Endometrial microvascular endothelial cells (primary cell): ENCODE results near the gene CLEC18C. TPM values are rescaled to one million over a fixed set of nuclear protein-coding genes. Genes with fewer than 3 reads are reported as not detected.
"Not testable (repeated sequence)": the region's sequence is repeated elsewhere in the genome, so short reads cannot be mapped to it uniquely, and the experiment has no call there.

ENCODE experiments used
- in situ Hi-C: cut with HindIII; loops from 2 replicates; pipeline ENCODE4 v1.10.0; 2017; ENCODE audit warnings: low sequenced_read_pairs, low pct_unique_long_range_greater_than_20kb; ENCODE audit errors: inconsistent ontology term
- total RNA-seq: library from RNA; depleted of rRNA; stranded (reverse); fragments of >200 nt; gene quantifications from one replicate; pipeline ENCODE4 v1.2.3, GENCODE V29; 2015; ENCODE audit errors: inconsistent ontology term

The CLEC18C gene
- total RNA-seq, 1 donor from 2014 or later: not detected

DNA sequence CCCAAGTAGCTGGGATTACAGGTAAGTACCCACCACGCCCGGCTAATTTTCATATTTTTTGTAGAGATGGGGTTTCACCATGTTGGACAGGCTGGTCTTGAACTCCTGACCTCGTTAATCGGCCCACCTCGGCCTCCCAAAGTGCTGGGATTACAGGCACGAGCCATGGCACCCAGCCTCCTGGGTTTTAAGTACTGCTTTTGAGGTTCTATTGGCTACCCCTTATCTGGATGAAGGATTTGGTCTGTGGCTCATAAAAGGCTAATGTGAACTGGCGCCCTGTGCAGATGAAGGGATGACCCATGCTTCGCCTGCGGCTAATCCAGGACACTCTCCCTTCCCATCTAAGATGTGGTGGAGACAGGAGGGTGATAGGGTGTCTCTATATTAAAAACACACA lies 25.6 kb downstream of the CLEC18C start:
- in situ Hi-C loops: not testable (repeated sequence)

DNA sequence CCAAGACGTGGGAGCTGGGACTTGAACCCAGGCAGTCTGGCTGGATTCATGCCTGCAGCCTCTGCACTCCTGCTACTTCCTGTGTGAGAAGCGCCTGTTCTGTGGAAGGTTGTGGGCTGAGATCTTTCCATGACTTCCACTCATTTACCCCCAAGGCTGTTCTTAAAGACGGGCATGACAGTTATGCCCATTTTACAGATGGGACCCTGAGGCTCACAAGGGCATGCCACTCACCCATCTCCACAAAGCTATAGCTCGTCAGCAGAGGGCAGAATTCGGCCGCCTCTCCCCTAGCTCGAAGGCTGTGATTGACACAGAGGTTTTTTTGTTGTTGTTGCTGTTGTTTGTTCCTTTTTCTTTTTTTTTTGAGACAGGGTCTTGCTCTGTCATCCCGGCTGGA lies 26.5 kb downstream of the CLEC18C start:
- in situ Hi-C loops: not testable (repeated sequence)

DNA sequence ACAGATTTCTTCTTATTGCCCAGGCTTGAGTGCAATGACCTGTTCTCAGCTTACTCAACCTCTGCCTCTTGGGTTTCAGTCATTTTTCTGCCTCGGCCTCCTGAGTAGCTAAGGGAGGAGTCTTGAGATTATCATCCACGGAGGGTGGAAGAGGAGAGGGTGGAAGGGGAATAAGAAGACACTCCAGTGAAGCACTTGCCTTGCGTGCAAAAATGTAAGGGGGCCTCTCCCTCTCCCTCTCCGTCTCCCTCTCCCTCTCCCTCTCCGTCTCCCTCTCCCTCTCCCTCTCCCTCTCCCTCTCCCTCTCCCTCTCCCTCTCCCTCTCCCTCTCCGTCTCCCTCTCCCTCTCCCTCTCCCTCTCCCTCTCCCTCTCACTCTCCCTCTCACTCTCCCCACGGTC lies 29.9 kb downstream of the CLEC18C start:
- in situ Hi-C loops: not testable (repeated sequence)

DNA sequence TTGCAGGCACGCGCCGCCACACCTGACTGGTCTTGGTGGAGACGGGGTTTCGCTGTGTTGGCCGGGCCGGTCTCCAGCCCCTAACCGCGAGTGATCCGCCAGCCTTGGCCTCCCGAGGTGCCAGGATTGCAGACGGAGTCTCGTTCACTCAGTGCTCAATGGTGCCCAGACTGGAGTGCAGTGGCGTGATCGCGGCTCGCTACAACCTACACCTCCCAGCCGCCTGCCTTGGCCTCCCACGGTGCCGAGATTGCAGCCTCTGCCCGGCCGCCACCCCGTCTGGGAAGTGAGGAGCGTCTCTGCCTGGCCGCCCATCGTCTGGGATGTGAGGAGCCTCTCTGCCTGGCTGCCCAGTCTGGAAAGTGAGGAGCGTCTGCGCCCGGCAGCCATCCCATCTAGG lies 30.4 kb downstream of the CLEC18C start:
- in situ Hi-C loops: not testable (repeated sequence)

DNA sequence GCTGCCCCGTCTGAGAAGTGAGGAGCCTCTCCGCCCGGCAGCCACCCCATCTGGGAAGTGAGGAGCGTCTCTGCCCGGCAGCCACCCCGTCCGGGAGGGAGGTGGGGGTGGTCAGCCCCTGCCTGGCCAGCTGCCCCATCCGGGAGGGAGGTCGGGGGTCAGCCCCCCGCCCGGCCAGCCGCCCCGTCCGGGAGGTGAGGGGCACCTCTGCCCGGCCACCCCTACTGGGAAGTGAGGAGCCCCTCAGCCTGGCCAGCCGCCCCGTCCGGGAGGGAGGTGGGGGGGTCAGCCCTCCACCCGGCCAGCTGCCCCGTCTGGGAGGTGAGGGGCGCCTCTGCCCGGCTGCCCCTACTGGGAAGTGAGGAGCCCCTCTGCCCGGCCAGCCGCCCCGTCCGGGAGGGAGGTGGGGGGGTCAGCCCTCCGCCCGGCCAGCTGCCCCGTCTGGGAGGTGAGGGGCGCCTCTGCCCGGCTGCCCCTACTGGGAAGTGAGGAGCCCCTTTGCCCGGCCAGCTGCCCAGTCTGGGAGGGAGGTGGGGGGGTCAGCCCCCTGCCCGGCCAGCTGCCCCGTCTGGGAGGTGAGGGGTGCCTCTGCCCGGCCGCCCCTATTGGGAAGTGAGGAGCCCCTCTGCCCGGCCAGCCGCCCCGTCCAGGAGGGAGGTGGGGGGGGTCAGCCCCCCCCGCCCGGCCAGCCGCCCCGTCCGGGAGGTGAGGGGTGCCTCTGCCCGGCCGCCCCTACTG lies 31.2 kb downstream of the CLEC18C start:
- in situ Hi-C loops: not testable (repeated sequence)

DNA sequence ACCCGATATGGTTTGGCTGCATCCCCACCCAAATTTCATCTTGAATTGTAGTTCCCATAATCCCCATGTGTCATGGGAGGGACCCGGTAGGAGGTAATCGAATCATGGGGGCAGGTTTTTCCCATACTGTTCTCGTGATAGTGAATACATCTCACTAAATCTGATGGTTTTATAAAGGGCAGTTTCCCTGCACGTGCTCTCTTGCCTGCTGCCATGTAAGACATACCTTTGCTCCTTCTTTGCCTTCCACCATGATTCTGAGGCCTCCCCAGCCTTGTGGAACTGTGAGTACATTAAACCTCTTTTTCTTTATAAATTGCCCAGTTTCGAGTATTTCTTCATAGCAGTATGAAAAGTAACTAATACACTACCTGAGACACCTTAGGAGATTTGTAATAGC lies 32.8 kb downstream of the CLEC18C start:
- in situ Hi-C loops: not testable (repeated sequence)

DNA sequence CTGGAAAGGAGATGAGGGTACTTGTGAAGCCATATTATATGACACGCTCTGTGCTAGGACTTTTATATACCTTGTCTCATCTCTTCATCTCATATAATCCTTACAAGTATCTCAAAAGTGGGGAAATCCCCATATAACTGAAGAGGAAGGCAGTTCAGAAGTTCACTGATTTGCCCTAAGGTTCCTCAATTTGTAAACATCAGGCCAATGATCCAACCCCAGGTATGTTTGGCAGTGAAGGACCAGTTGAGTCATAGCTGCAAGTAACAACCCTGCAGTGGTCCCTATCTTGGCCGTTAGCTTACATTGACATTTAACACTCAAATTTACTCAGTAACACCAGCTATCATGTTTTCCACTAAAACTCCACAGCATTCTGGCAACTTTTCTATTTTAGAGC lies 45.0 kb downstream of the CLEC18C start:
- in situ Hi-C loops: not testable (repeated sequence)

DNA sequence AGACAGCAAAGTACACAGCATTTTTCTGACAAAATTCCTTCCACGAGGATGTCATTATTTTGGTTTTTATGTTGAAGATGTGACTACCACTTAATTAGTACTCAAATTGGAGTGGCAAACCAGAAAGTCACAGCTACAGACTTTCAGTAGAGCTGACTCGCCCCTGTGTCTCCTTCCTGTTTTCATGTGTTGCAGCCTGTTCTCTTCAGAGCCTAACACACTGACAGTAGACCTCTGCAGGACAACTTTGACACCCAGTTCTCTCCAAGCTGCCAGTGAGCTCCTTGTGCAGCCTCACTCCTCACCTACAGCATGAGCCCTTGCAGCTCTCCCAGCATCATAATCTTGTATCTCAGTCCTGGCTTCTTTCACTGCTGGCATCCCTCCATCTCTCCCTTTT lies 49.0 kb downstream of the CLEC18C start:
- in situ Hi-C loops: not testable (repeated sequence)

DNA sequence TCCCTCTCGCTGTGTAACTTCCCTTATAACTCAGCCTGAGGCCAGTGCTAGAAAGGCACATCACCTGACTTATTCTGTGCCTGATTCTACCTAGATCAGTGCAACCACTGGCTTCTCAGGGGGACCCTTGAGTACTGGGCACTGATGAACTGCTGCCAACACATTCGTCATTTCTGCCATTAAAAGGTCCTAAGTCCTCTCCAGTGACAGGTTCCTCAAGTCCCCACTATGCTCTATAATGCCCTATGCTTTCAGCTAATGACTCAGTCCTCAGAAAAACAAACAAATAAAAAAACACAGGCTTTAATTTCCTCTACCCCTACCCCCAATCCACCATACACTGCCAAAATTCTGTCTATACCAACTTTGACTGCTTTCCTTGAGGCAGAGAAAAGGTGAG lies 49.6 kb downstream of the CLEC18C start:
- in situ Hi-C loops: not testable (repeated sequence)

DNA sequence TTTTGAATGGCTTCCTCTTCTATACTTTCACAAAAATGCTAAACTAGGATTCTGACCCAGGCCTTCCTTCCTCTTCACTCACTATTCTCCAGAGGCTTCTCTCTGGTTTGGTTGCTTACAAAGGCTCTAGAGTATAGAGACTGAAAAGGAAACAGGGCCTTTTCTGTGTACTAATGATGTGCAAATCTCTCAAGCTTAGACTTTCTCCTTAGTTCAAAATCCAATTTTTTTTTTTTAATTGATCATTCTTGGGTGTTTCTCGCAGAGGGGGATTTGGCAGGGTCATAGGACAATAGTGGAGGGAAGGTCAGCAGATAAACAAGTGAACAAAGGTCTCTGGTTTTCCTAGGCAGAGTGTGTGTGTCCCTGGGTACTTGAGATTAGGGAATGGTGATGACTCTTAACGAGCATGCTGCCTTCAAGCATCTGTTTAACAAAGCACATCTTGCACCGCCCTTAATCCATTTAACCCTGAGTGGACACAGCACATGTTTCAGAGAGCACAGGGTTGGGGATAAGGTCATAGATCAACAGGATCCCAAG lies 50.5 kb downstream of the CLEC18C start:
- in situ Hi-C loops: not testable (repeated sequence)

DNA sequence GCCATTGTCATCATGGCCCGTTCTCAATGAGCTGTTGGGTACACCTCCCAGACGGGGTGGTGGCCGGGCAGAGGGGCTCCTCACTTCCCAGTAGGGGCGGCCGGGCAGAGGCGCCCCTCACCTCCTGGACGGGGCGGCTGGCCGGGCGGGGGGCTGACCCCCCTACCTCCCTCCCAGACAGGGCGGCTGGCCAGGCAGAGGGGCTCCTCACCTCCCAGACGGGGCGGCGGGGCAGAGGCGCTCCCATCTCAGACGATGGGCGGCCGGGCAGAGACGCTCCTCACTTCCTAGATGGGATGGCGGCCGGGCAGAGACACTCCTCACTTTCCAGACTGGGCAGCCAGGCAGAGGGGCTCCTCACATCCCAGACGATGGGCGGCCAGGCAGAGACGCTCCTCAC lies 51.1 kb downstream of the CLEC18C start:
- in situ Hi-C loops: not testable (repeated sequence)

DNA sequence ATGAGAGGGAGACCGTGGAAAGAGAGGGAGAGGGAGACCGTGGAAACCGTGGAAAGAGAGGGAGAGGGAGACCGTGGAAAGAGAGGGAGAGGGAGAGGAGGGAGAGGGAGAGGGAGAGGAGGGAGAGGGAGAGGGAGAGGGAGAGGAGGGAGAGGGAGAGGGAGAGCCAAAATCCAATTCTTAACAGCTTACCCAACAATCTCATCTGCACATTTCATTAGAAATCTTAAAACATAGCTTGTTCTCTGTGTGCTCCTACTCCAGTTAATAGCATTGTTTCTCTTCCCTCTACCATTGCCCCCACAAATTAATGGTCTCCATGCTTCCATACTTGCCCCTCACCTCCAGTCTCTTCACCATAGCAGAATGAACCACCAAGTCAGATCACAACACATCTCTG lies 51.8 kb downstream of the CLEC18C start:
- in situ Hi-C loops: not testable (repeated sequence)

DNA sequence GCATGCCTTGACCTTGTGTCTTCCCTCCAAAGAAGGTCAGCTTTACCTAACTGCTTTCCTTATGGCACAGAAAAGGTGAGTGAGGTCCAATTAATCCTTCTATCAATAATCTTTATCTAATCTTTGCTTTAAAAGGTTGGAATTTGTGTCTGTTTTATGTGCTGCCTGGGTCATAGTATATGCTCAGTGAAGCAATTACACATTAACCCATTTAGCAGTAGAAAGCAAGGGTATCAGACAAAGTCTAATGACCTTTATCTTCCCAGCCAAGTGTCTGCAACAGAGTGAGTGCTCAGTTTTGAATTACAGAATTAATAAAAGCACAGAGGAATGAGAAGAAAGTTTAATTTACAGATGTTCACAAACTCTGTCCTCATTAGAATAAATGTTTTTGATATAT lies 52.4 kb downstream of the CLEC18C start:
- in situ Hi-C loops: not testable (repeated sequence)

DNA sequence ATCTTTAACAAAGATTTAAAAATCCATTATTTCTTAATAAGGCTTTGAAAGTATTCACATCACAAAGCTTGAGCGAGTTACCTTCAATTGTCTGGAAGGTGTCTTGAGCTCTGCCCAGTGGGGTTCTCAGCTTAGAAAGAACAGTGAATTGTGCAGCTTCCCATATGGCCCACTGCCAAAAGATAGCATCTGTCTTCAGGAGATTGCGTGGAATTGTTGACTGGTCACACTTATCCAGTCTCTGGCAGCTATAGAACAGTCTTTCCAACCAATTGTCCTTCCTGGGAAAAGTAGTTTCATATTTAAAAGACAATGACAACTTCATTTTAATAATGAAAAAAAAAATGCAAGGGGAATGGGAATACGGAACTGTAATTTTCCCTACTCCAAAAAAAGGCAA lies 58.2 kb downstream of the CLEC18C start:
- in situ Hi-C loops: not testable (repeated sequence)

Other genes starting within 250 kb of the CLEC18C start
- gene CLEC18A, start 222.5 kb upstream of the CLEC18C start, total RNA-seq: not detected
- gene PDPR, start 59.5 kb upstream of the CLEC18C start, total RNA-seq: 33.3 TPM
- 30.8 TPM for gene EXOSC6, start 78.2 kb downstream of the CLEC18C start, total RNA-seq
- gene AARS1, start 115.7 kb downstream of the CLEC18C start, total RNA-seq: 85.6 TPM
- gene DDX19B, start 125.4 kb downstream of the CLEC18C start, total RNA-seq: 28.2 TPM
- 56.1 TPM for gene DDX19A, start 173.1 kb downstream of the CLEC18C start, total RNA-seq